Esophagus muscularis mucosa (tissue), 4 donors: ENCODE measurements around the gene SLC2A8. TPM values are rescaled to one million over a fixed set of nuclear protein-coding genes. Genes with fewer than 3 reads are reported as not detected.

ENCODE experiments used
- DNase-seq: peaks from one replicate; pipeline ENCODE4 v3.0.0-alpha.2; 2017; ENCODE audit errors: extremely low spot score
- H3K27ac ChIP-seq, 4 donors: fragments of 200-600 bp; sonication (generic); replicated peaks in 1 of 4; 1 replicate in 3 of 4; 2 replicates in 1 of 4; pipeline ENCODE4 v1.5.1; 2016 to 2019; ENCODE audit warnings: mild to moderate bottlenecking in 1 of 4
- H3K27me3 ChIP-seq, 4 donors: fragments of 200-600 bp; sonication (generic); one replicate each; pipeline versions ENCODE4 v1.5.1 to v1.6.0; 2016 to 2019
- H3K36me3 ChIP-seq, 4 donors: fragments of 200-600 bp; sonication (generic); one replicate each; pipeline ENCODE4 v1.5.1; 2016 to 2019
- H3K4me1 ChIP-seq, 4 donors: fragments of 200-600 bp; sonication (generic); one replicate each; pipeline ENCODE4 v1.5.1; 2016 to 2019
- H3K4me3 ChIP-seq, 4 donors: fragments of 200-600 bp; sonication (generic); 1 replicate in 2 of 4; 2 replicates in 2 of 4; pipeline ENCODE4 v1.5.1; 2016 to 2019; ENCODE audit warnings: mild to moderate bottlenecking in 4 of 4, moderate library complexity in 1 of 4
- H3K9me3 ChIP-seq, 4 donors: fragments of 200-600 bp; sonication (generic); 1 replicate in 3 of 4; 2 replicates in 1 of 4; pipeline ENCODE4 v1.5.1; 2016 to 2019
- CTCF ChIP-seq, 3 experiments: fragments of 200-600 bp in 2 of 3; fragments of 450-650 bp in 1 of 3; sonication (generic) in 2 of 3; IDR thresholded peaks; one replicate each; pipeline ENCODE4 v1.5.1; 2017 to 2019; ENCODE audit warnings: antibody characterized with exemption in 3 of 3, mild to moderate bottlenecking in 2 of 3, moderate library complexity in 1 of 3
- EP300 ChIP-seq: sonication (generic); formaldehyde crosslinking; IDR thresholded peaks from one replicate; pipeline ENCODE4 v1.6.1; 2017; ENCODE audit warnings: antibody characterized with exemption
- POLR2A ChIP-seq: fragments of 450-650 bp; IDR thresholded peaks from one replicate; pipeline ENCODE4 v1.6.1; 2017; ENCODE audit warnings: antibody characterized with exemption, moderate library complexity, mild to moderate bottlenecking, low read depth
- POLR2AphosphoS5 ChIP-seq, 2 donors: sonication (generic); formaldehyde crosslinking; IDR thresholded peaks; one replicate each; pipeline ENCODE4 v1.6.1; 2017; ENCODE audit warnings: antibody characterized with exemption in 2 of 2
- WGBS: methylation state at CpG from one replicate; pipeline ENCODE4 v1.1.5; 2018; 5-methylcytosine and 5-hydroxymethylcytosine counted together
- intact Hi-C: fragments of 100-400 bp; cut with DNase I; formaldehyde crosslinking; loops from one replicate; pipeline ENCODE4 v1.15.1; 2023
- total RNA-seq, 4 donors: library from RNA; depleted of rRNA; stranded (reverse); fragments of >200 nt; gene quantifications; one replicate each; pipeline versions ENCODE4 v1.1.0 to v1.2.1, GENCODE V29; 2016

Gene SLC2A8
- total RNA-seq, 4 donors from 2014 or later: 27.0 to 34.5 (median 31.7) TPM

- no peak for TF ChIP-seq CTCF (IDR thresholded peaks at IDR 0.05)
- no peak for TF ChIP-seq POLR2AphosphoS5 (IDR thresholded peaks at IDR 0.05)
- no peak for TF ChIP-seq EP300
- TF ChIP-seq POLR2A: no peak
- intact Hi-C loops: no loop called here
- Histone ChIP-seq H3K36me3 (peaks cover 12 to 66% (median 43%) of the 10 kb centered on the region in 4 donors), H3K4me3 (no peak overlapping the region), H3K9me3 (no peaks in the 10 kb centered on the region), H3K27me3 (no peaks in the 10 kb centered on the region), H3K4me1 (peaks cover 0 to 8% (median 0%) of the 10 kb centered on the region in 4 donors), H3K27ac (no peak overlapping the region)
- WGBS: 90% methylated on average over 12 of the region's 13 CpGs
- DNase-seq: no peak
Measured at GRCh38 chr9:127406799-127407491, 10.0 kb downstream of the SLC2A8 start.

- Histone ChIP-seq H3K27me3 (no peaks in the 10 kb centered on the region), H3K27ac (no peak overlapping the region), H3K9me3 (no peaks in the 10 kb centered on the region), H3K36me3 (peaks cover 12 to 61% (median 40%) of the 10 kb centered on the region in 4 donors), H3K4me1 (peaks cover 0 to 8% (median 0%) of the 10 kb centered on the region in 4 donors), H3K4me3 (no peak overlapping the region)
- WGBS: 89% methylated on average over 6 of the region's 6 CpGs
- no peak for DNase-seq
- TF ChIP-seq CTCF (IDR thresholded peaks at IDR 0.05) (no peak), POLR2AphosphoS5 (IDR thresholded peaks at IDR 0.05) (no peak), POLR2A (no peak), EP300 (no peak)
- intact Hi-C loops: no loop called here
Measured at GRCh38 chr9:127407492-127407843, 10.5 kb downstream of the SLC2A8 start.

GRCh38 chr9:127411122-127411521 is 14.2 kb downstream of the SLC2A8 start:
- TF ChIP-seq EP300: no peak
- no peak for TF ChIP-seq CTCF (IDR thresholded peaks at IDR 0.05)
- no peak for TF ChIP-seq POLR2A
- TF ChIP-seq POLR2AphosphoS5 (IDR thresholded peaks at IDR 0.05): no peak
- intact Hi-C loops: no loop called here
- Histone ChIP-seq H3K4me1 (peaks cover 0 to 9% (median 8%) of the 10 kb centered on the region in 4 donors), H3K9me3 (no peaks in the 10 kb centered on the region), H3K27ac (no peak overlapping the region), H3K36me3 (peaks cover 0 to 24% (median 12%) of the 10 kb centered on the region in 4 donors), H3K4me3 (no peak overlapping the region), H3K27me3 (no peaks in the 10 kb centered on the region)
- 75% methylated on average over 4 of the region's 4 CpGs for WGBS
- DNase-seq: no peak

- Histone ChIP-seq H3K4me1 (peaks cover 0 to 19% (median 11%) of the 10 kb centered on the region in 4 donors), H3K9me3 (no peaks in the 10 kb centered on the region), H3K36me3 (peaks cover 0 to 4% (median 0%) of the 10 kb centered on the region in 4 donors), H3K27ac (no peak overlapping the region), H3K4me3 (no peak overlapping the region), H3K27me3 (no peaks in the 10 kb centered on the region)
- no peak for TF ChIP-seq POLR2AphosphoS5 (IDR thresholded peaks at IDR 0.05)
- TF ChIP-seq POLR2A: no peak
- no peak for TF ChIP-seq EP300
- no peak for TF ChIP-seq CTCF (IDR thresholded peaks at IDR 0.05)
- 90% methylated on average over 4 of the region's 4 CpGs for WGBS
- intact Hi-C loops: no loop called here
- no peak for DNase-seq
Measured at GRCh38 chr9:127415141-127415540, 18.2 kb downstream of the SLC2A8 start.

GRCh38 chr9:127415657-127416056 is 18.7 kb downstream of the SLC2A8 start:
- no peak for DNase-seq
- H3K9me3 ChIP-seq: no peaks in the 10 kb centered on the region
- TF ChIP-seq EP300 (no peak), POLR2A (no peak), POLR2AphosphoS5 (IDR thresholded peaks at IDR 0.05) (no peak)
- peaks cover 0 to 19% (median 11%) of the 10 kb centered on the region in 4 donors for H3K4me1 ChIP-seq
- no peak overlapping the region for H3K27ac ChIP-seq
- intact Hi-C loops: no loop called here
- no peaks in the 10 kb centered on the region for H3K27me3 ChIP-seq
- peaks cover 0 to 4% (median 0%) of the 10 kb centered on the region in 4 donors for H3K36me3 ChIP-seq
- 67% methylated on average over 1 of the region's 1 CpG for WGBS
- H3K4me3 ChIP-seq: no peak overlapping the region
